HG02943 (cell line): ENCODE data around the gene CPSF4.
"Not testable (repeated sequence)": the region's sequence is repeated elsewhere in the genome, so short reads cannot be mapped to it uniquely, and the experiment has no call there.

Experiments
- ATAC-seq: cut with Tn5 transposase; IDR thresholded peaks from one replicate; pipeline ENCODE4 v1.9.1; 2021; ENCODE audit warnings: mild to moderate bottlenecking, low read depth, moderate library complexity; ENCODE audit not compliant: unreplicated experiment

CPSF4 gene

DNA sequence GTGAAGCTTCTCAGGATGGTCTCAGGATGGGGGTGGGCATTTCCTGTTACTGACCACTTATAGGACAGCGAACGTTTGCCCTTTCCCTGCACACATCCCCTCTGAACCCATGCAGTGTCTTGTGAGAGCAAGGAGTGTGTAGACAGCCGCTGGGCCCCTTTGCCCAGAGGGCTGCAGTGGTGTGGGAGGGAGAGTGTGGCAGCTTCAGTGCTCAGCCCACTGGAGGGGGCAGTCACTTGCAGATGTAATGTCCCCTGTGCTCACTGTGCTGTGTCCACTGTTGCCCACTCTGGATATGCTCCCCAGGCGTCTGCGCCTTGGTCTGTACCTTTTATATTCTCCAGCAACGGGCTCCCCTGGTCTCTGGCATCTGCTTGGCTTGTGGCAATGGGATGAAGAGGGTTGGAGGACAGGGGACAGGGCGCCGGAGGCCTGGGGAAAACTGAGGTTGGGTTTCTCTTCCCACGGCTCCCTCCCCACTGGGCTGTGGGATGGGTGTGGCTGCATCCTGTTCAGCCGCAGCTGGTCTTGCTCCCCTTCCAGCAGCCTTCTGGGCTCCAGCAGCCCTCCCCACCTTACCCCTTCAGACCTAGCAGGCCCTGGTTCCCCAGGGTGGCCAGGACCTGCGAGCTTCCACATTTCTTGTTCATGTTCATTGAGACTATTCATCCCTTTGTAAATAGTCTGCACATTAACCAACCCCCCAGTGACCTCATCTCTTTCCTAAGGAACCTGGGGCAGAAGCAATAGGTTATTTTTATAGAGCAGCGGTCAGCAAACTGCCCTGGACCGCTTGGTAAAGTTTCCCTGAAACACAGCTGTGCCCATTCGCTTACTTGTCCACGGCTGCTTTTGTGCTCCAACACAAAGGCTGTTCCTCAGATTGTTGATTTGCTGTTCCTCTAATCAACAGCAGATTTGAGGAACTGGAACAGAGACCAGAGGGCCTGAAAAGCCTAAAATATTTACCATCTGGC, 40.0 kb downstream of the CPSF4 start:
- no peak for ATAC-seq

DNA sequence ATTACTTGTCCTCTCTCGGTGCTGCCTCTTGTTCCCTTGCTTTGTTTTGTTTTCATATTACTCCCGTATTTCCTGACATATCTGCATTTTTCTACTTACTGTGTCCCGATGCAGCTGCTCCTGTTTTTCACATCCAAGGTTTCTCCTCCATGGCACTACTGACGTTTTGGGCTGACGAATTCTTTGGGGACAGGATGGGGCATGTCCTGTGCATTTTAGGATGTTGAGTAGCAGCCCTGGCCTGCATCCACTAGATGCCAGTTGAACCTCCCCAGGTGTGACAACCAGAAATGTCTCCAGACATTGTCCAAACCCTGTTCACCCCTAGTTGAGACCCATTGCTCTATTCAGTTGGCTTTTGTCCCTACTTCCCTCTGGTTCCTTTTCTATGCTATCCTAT, 46.4 kb downstream of the CPSF4 start:
- ATAC-seq, result no peak

DNA sequence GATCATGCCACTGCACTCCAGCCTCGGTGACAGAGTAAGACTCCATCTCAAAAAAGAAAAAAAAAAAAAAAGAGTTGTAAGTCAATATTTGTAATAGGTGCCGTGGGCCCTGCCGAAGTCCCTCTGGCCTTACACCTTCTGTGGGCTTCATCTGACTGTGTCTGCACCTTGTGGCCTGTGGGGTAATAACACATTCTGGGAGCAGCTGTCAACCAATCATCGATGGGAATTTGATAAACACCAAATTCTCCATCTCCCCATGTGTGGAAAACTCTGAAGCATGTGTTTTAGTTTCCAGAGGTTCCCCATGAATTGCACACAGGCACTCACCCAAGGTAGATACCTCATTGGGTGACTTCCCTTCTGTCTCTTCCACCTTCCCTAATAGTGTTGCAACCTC, 50.5 kb downstream of the CPSF4 start:
- ATAC-seq, result no peak

DNA sequence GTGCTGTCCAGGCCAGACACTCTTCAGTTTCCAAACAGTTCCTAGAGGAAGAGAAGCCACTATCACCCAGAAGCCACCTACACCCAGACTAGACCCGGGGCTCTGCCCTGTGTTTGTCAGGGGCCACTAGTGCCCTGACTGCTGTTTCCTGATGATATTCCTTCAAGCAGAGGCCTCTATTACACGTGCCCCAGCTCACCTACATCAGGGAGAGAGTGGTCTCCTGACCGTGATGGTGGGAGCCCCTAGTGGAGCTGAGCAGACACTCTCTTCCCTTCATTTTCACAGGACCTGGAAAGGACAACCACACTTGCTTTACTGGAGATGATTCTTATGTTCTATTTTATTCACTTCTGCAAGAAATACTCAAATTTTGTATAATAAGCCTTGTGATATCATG, 52.1 kb downstream of the CPSF4 start:
- no peak for ATAC-seq

DNA sequence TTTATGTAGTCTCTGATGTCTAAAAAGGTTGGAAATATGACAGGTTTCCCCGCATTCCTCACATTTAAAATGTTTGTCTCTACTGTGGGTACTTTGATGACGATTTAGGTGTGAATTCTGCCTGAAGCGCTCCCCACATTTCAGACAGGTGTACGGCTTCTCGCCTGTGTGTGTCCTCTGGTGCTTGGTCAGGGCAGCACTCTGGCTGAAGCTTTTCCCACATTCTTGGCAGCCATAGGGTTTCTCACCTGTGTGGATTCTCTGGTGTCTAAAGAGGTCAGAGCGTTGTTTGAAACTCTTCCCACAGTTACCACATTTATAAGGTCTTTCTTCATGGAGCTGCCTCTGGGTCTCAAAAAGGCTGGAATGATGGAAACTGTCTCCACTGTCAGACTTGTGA, 55.1 kb downstream of the CPSF4 start:
- no peak for ATAC-seq

DNA sequence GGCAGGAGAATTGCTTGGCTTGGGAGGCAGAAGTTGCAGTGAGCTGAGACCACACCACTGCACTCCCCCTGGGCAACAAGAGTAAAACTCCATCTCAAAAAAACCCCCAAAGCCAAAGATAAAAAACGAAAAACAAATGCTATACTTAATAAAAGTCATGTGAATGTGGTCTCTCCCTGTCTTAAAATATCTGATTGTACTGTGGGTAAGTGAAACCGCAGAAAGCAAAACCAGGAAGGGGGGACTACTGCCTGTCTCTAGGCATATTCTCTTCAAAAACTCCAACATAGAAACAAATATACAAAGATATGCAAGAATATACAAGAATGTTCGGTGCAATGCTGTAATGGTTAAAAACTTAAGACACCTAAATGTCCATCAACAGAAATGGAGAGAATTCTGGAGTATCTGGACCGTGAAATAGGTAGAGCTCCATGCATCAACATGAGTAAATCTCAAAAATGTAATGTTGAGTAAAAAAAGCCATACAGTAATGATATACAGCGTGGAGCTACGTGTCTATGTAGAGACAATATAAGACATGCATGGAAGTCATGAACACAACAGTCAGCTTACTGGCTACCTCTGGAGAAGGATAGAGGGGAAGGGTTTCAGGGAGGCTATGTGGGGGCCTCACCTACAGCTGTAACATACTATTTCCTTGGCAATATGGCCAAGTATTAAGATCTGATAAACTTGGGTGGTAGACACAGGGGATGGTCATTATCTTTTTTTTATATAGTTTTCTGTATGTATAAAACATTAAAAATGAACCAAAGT, 59.2 kb downstream of the CPSF4 start:
- ATAC-seq, result no peak

DNA sequence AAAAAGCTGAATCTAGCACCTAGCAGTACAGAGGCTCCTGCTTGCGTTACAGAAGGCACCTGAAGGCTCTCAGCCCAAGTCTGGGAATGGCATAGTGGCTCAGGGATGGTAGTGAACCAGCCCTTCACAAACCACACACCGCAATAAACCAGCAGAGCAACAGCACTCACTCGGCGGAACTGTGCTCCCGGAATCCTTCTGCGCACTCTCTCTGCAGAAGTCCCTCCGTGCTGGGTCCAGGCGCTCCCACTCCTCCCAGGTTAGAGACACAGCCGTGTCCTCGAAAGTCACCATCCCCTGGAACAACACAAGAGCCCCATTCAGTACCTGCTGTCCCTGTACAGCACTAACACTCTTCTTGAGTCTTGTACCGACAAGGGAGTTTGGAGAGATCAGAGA, 59.8 kb downstream of the CPSF4 start:
- no peak for ATAC-seq

DNA sequence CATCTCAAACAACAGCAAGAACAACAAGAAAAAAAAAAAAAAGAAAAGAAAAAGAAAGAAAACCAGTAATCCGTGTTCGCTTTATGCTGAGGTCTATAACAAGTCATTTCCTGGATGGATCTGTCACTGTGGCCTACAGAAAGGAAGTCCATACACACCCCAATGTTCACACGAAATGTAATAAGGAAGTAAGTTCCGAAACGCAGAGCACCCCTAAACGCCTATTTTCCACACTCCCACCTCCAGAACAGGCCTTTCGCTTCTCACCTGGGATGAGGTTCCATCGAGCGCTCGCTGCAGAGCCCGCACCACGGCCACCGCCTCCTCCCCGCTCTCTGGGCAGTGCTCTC, 60.6 kb downstream of the CPSF4 start:
- no peak for ATAC-seq

DNA sequence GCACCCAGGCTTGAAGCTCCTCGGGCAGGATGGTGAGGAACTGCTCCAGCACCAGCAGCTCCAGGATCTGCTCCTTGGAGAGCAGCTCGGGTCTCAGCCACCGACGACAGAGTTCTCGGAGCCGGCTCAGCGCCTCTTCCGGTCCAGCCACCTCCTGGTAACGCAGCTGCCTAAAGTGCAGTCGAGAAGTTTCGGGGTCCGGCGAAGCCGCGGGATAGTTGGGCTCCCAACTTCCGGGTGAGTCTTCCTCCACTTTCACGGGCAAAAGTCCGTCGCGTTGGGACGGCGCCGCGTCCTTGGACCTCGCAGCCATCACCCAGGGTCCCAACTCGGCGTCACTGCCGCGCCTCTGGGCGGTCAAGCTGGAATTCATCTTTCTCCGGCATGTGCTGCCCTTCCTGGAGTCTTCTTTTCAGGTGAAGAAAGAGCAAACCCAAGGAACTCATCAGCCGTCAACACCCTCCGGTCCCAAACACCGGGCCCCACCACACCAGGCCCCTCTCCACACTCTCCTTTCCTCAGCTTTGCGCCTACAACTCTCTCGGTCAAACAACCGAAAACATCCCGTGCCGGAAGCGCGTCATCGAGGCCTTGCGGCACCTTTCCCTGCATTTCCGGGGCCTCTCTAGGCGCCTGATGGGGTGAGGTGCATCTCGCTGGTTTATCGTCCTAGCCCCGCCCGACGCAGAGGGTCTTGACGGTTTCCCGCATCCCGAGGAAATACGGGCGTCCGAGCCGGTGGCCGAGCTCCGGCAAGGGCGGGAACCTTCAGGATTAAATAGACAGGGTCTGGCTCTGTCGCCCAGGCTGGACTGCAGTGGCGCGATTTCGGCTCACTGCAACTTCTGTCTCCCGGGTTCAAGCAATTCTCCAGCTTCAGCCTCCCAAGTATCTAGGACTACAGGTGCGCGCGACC, 61.2 kb downstream of the CPSF4 start, which contains the start of gene ZNF394:
Gene ZNF394, minus strand, starts transcription at position 561 of the 916 bp plus-strand sequence. Its CDS starts 188 bp downstream, at position 373.
- ATAC-seq, result peak; percentile 46

DNA sequence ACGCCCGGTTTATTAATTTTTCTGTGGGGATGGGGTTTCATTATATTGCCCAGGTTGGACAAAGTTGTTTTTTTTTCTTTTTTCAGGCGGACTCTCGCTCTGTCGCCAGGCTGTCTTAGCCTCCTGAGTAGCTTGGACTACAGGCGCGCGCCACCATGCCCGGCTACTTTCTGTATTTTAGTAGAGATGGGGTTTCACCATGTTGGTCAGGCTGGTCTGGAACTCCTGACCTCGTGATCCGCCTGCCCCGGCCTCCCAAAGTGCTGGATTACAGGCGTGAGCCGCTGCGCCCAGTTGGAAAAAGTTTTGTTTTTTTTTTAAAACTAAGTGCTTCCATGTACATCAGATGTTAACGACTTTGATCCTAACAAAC, 61.9 kb downstream of the CPSF4 start:
- ATAC-seq, result no peak

DNA sequence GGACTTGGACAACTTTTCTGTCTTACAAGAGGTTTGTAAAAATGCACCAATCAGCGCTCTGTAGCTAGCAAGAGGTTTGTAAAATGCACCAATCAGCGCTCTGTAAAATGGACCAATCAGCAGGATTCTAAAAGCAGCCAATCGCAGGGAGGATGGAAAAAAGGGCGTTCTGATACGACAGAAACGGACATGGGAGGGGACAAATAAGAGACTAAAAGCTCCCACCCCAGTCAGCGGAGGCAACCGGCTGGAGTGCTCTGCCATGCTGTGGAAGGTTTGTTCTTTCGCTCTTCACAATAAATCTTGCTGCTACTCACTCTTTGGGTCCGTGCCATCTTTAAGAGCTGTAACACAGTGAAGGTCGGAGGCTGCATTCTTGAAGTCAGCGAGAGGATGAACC, 62.5 kb downstream of the CPSF4 start:
- ATAC-seq, result not testable (repeated sequence)

DNA sequence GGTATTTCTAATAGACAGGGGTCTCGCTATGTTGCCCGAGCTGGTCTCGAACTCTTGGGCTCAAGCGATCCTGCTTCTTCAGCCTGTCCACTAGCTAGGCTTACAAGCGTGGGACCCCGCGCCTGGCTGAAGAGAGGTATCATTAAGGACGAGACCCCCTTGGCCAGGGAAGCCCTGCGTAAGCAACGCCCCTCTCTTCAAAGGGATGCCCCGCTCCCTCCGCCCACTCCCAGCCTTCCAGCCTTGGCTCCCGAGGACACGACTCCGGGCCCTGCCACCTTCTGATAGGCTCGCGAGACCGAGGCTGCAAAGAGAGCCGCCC, 65.5 kb downstream of the CPSF4 start:
- no peak for ATAC-seq

DNA sequence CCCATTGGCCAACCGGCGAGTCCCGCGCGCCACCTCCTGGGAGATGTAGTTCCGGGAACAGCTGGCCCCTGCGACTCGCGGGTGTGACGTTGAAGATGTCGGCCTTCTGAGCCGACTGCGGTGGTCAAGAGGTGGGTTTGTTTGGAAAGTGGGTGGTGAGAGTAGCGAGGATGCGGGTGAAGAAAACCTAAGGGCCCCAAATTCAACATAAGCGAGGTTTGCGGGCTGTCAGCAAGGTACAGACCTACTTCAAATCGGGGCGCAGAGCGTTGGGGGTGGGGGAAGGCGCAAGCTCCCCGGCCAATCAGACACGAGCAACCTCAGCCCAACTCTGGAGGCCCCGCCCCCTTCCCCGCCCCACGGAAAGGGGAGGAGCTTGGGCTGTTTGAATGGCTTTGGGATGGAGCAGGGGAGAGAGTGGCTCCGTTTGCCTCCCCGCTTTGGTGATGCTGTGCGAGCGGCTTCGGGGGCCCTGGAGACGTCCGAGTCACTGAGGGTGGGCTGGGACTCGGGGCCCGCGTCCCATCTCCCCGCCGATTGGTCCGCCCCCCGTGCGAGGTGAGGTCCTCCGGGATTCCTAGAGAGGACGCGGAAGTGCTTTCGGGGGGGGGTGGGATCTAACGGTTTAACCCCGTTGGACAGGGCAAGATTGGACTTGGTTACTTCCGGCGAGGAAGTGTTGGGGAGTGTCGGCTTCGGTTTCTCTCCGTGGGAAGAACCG, 66.0 kb downstream of the CPSF4 start, which contains the start of gene ZKSCAN5:
Gene ZKSCAN5, plus strand, starts transcription at position 60 of the 721 bp plus-strand sequence. CDS start 1,383 bp downstream, outside the sequence.
- ATAC-seq, result peak; percentile 73

DNA sequence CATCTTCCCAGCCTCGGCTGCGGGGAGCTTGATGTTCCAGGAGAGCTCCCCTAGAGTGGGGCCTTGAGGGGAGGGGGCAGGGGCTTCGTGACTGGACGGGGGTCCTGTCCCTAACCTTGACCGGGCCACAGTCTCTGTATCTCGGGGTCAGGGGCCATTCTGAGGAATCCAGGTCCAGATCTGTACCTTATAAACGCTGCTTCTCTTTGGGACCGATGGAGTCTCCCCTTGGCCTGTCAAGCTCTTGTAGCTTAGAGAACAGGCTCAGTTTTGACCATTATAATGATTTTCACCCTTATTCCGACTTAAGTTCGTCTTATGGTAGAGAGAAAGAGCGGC, 66.5 kb downstream of the CPSF4 start:
- ATAC-seq, result peak; percentile 13
